ENCODE data around the gene FGD2. TPM values are rescaled to one million over a fixed set of nuclear protein-coding genes. Genes with fewer than 3 reads are reported as not detected.
A peak's percentile ranks its signal among the peaks of the same experiment; 100 is the strongest.

Gene FGD2
- total RNA-seq, 2 experiments from 2014 or later: 9.8 to 12.4 TPM

DNA sequence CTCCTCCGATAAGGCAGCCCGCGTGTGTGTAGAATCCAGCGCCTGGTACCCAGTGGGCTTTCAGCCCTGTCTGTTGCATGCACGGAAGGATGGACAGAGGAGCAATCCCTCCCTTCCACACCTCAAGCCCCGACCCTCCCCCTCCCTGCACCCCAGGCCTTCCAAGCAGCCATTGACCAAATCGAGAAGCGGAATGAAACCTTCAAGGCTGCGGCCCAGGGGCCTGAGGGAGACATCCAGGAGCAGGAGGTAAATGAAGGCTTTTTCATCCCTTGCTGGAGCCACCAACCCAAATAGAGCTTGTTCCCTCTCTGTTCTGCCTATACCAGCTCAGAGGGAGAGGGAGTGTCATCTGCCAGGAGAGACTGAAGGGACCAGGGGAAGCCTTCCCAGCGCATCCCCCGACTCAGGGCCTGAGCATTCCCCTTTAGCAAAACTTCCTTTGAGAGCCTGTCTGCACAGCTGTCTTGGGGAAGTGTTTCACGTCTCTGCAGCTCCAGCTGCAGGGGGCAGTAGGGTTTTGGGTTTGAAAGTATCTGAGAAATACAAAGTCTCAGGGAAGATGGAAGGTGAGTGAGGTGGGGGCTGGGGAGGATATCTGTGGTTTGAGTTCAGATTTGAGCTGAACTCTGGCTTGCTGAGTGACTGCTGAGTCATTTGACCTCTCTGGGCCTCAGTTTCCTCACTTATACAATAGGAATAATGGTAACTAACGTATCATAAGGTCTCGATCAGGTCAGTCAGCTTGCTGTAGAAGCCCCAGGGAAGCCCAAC, 16.1 kb downstream of the FGD2 start:
- Mint-ChIP-seq H3K27me3 (no peaks in the 10 kb centered on the region), H3K4me3 (peak overlapping the region; percentile 52), H3K36me3 (peaks cover 19% of the 10 kb centered on the region), H3K9me3 (no peaks in the 10 kb centered on the region), H3K4me1 (peaks cover 78% of the 10 kb centered on the region), H3K27ac (peak overlapping the region; percentile 85)
- peak; percentile 45 for ATAC-seq (ENCODE audit: low read depth)
- peak; percentile 63 for DNase-seq
- POLR2A ChIA-PET: interaction anchor here (0.5 to 16.2 kb wide), 8 partner anchors 20 to 410 kb away, joined by 3 to 372 read pairs (median 10); partner anchors contain the start of genes PIM1 and TMEM217

DNA sequence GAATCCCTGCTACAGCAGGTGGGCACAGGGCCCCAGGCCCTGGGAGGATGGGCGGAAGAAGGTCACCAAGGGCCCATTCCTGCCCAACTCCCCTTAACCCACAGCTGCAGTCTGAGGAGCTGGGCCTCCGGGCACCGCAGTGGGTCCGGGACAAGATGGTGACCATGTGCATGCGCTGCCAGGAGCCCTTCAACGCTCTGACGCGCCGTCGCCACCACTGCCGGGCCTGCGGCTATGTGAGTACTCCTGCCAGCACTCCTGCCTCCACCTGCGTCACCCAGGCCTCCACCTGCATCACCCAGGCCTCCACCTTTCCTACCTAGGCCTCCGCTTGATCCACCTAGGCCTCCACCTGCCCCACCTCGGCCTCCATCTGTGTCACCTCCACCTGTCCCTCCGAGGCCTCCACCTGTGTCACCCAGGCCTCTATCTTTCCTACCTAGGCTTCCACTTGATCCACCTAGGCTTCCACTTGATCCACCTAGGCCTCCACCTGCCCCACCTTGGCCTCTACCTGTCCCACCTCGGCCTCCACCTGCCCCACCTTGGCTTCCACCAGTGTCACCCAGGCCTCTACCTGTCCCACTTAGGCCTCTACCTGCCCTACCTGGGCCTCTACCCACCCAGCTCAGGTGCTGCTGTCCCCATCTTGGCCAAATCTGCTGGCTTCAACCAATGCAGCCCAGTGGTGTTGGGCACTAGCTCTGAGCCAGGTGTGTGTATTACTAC, 16.8 kb downstream of the FGD2 start:
- no peaks in the 10 kb centered on the region for H3K9me3 Mint-ChIP-seq
- ATAC-seq (ENCODE audit: low read depth): no peak
- H3K27ac Mint-ChIP-seq: peak overlapping the region; percentile 89
- peaks cover 19% of the 10 kb centered on the region for H3K36me3 Mint-ChIP-seq
- H3K27me3 Mint-ChIP-seq: no peaks in the 10 kb centered on the region
- no peak for DNase-seq
- POLR2A ChIA-PET: interaction anchor here (1.0 to 16.2 kb wide), 6 partner anchors 27 to 293 kb away, joined by 3 to 372 read pairs (median 31); partner anchors contain the start of genes PIM1 and TMEM217
- H3K4me3 Mint-ChIP-seq: peak overlapping the region; percentile 52
- H3K4me1 Mint-ChIP-seq: peaks cover 78% of the 10 kb centered on the region

DNA sequence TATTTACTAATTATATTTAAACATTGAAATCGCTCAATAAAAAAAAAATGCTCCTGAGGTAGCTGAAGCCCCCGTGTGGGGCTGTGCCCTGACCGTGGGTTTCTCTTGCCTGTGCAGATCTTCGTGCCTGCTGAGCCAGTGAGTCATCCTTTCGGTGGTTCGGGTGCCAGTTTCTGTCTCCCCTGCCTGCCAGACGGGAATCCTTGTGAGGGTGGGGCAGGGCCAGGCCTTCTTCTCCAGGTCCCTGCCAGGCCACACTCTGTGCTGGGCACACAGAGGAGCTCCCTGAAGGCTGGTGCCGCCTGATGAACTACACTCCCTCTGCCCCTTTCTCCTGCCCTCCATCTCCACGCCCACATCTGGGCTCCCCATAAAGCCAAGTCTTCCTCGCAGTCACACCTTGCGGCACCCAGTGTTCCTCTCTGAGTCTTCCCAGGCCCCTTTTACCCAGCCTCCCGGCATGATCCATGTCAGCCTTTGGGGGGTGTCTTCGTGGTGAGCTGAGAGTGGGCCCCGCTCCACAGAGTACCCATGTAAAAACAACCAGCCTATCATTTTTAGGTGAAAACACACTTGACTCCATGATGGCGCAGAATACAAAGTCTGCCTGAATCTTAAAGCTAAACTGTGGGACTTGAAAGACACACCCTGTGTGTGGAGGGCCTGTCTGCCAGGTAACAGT, 19.3 kb downstream of the FGD2 start:
- Mint-ChIP-seq H3K9me3 (no peaks in the 10 kb centered on the region), H3K27ac (peak overlapping the region; percentile 83), H3K4me3 (no peak overlapping the region), H3K27me3 (no peaks in the 10 kb centered on the region), H3K36me3 (peaks cover 19% of the 10 kb centered on the region), H3K4me1 (peaks cover 69% of the 10 kb centered on the region)
- POLR2A ChIA-PET: interaction anchor here (1.1 to 16.2 kb wide), 4 partner anchors 24 to 185 kb away, joined by 4 to 372 read pairs (median 133); partner anchors contain the start of gene PIM1
- no peak for DNase-seq
- no peak for ATAC-seq (ENCODE audit: low read depth)

DNA sequence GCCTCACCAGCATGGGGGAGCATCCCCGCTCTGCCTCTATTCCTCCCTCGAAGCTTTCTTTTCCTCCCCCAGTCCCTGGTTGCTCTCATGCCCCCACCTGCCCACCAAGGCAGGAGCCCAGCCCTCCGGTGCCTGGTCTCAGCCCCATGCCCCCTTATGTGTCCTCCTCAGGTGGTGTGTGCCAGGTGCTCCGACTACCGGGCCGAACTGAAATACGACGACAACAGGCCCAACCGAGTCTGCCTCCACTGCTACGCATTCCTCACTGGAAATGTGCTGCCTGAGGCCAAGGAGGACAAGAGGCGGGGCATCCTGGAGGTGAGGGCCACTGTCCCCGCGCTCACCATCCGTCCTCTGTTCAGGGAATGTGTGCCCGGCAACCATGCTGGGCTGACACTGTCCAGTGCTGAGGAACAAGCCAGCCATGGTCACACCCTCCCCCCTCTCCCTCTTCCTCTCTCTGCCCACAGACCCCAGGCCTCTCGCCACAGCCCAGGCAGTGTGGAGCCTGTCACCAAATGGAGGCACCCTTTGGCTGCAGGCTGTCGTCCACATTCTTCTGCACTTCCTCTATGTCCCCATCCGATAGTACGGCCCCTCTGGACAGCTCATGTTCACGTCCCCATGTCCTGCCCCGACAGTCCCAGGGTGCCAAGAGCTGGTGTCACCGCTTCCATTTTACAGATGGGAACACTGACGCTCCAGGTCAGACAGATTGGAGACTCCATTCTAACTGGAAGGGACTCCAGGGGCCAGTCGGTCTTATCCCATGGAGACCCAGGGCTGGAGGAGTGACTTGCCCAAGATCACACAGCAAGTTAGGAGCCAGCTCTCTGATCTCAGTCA, 20.4 kb downstream of the FGD2 start:
- DNase-seq (no peak), ATAC-seq (ENCODE audit: low read depth) (no peak)
- no peak overlapping the region for H3K4me3 Mint-ChIP-seq
- H3K4me1 Mint-ChIP-seq: peaks cover 65% of the 10 kb centered on the region
- H3K9me3 Mint-ChIP-seq: peaks cover 3% of the 10 kb centered on the region
- peak overlapping the region; percentile 82 for H3K27ac Mint-ChIP-seq
- POLR2A ChIA-PET: interaction anchor here (1.1 to 16.2 kb wide), 3 partner anchors 23 to 184 kb away, joined by 4 to 372 read pairs (median 215); partner anchors contain the start of gene PIM1
- peaks cover 24% of the 10 kb centered on the region for H3K36me3 Mint-ChIP-seq
- no peaks in the 10 kb centered on the region for H3K27me3 Mint-ChIP-seq

- Mint-ChIP-seq H3K27me3 (no peaks in the 10 kb centered on the region), H3K4me3 (no peak overlapping the region), H3K4me1 (peaks cover 56% of the 10 kb centered on the region), H3K27ac (peak overlapping the region; percentile 68), H3K36me3 (peaks cover 27% of the 10 kb centered on the region), H3K9me3 (peaks cover 3% of the 10 kb centered on the region)
- POLR2A ChIA-PET: interaction anchor here (0.5 to 16.2 kb wide), 5 partner anchors 22 to 246 kb away, joined by 4 to 372 read pairs (median 6); partner anchors contain the start of gene PIM1
- ATAC-seq (ENCODE audit: low read depth): no peak
- no peak for DNase-seq
Observed at GRCh38 chr6:37027036-37027720, 21.7 kb downstream of the FGD2 start.

DNA sequence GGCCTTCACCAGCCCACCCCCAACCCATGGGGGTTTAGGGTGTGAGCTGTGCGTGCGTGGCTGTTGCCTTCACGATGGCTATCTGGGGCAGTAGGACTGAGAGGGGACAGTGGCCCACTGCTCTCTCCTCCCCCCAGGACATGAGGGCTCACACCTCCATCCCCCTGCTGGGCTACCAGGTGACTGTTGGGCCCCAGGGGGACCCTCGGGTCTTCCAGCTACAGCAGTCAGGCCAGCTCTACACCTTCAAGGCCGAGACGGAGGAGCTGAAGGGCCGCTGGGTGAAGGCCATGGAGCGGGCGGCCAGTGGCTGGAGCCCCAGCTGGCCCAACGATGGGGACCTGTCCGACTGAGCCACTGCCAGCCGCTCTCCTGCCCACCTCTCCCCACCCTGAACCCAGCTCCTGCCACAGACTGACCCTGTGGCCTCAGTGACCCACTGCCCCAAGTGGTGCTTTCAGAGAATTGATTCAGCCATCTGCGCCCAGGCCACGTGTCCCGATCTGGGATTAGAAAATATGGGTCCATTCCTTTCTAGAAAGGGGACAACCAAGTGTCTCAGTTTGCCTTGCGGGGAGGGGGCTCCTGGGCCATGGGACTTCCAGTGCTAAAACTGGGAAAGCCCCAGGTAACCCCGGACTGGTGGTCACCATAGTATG, 22.5 kb downstream of the FGD2 start:
- peaks cover 3% of the 10 kb centered on the region for H3K9me3 Mint-ChIP-seq
- peaks cover 53% of the 10 kb centered on the region for H3K4me1 Mint-ChIP-seq
- no peaks in the 10 kb centered on the region for H3K27me3 Mint-ChIP-seq
- DNase-seq (no peak), ATAC-seq (ENCODE audit: low read depth) (no peak)
- no peak overlapping the region for H3K4me3 Mint-ChIP-seq
- POLR2A ChIA-PET: interaction anchor here (0.6 to 16.2 kb wide), 5 partner anchors 21 to 181 kb away, joined by 3 to 372 read pairs (median 6); partner anchors contain the start of gene PIM1
- H3K27ac Mint-ChIP-seq: no peak overlapping the region
- peaks cover 26% of the 10 kb centered on the region for H3K36me3 Mint-ChIP-seq

DNA sequence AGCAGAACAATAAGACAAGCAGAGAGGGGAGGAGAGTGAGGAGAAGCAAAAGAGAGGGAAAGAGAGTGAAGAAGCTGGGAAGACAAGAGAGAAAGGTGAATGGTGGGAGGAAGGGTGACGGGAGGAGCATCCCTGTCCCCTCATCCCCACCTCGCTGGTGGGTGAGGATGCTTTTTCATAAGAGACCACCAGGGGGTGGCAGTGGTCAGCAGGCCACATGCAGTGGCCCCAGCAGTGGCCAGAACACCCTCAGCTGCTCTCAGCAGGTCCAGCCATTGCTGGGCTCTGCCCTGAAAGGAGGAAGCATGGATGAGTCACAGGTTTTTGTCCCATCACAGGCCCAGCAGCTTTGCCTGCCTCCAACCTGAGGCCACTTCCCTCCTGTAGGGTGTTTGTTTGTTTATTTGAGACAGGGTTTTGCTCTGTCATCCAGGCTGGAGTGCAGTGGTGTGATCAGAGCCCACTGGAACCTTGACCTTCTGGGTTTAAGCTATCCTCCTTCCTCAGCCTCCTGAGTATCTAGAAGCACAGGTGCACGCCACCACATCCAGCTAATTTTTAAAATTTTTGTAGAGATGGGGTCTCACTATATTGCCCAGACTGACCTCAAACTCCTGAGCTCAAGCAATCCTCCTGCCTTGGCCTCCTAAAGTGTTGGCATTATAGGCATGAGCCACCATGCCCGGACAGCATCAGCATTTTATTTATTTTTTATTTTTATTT, 24.0 kb downstream of the FGD2 start:
- ATAC-seq (ENCODE audit: low read depth) (peak; percentile 74), DNase-seq (no peak)
- H3K9me3 Mint-ChIP-seq: peaks cover 3% of the 10 kb centered on the region
- POLR2A ChIA-PET: interaction anchor here (0.8 to 16.2 kb wide), 9 partner anchors 12 to 180 kb away, joined by 3 to 372 read pairs (median 4); partner anchors contain the start of genes MTCH1, PIM1 and PPIL1
- H3K27me3 Mint-ChIP-seq: no peaks in the 10 kb centered on the region
- peaks cover 31% of the 10 kb centered on the region for H3K36me3 Mint-ChIP-seq
- H3K27ac Mint-ChIP-seq: peak overlapping the region; percentile 92
- H3K4me1 Mint-ChIP-seq: peaks cover 54% of the 10 kb centered on the region
- peak overlapping the region; percentile 20 for H3K4me3 Mint-ChIP-seq

- DNase-seq (no peak), ATAC-seq (ENCODE audit: low read depth) (no peak)
- POLR2A ChIA-PET: interaction anchor here (0.6 to 16.2 kb wide), 5 partner anchors 9 to 198 kb away, joined by 3 to 372 read pairs (median 17); partner anchors contain the start of gene PIM1
- H3K4me3 Mint-ChIP-seq: no peak overlapping the region
- peaks cover 3% of the 10 kb centered on the region for H3K9me3 Mint-ChIP-seq
- peaks cover 50% of the 10 kb centered on the region for H3K4me1 Mint-ChIP-seq
- H3K36me3 Mint-ChIP-seq: peaks cover 28% of the 10 kb centered on the region
- no peaks in the 10 kb centered on the region for H3K27me3 Mint-ChIP-seq
- H3K27ac Mint-ChIP-seq: peak overlapping the region; percentile 43
Observed at GRCh38 chr6:37030599-37030998, 25.1 kb downstream of the FGD2 start.

DNA sequence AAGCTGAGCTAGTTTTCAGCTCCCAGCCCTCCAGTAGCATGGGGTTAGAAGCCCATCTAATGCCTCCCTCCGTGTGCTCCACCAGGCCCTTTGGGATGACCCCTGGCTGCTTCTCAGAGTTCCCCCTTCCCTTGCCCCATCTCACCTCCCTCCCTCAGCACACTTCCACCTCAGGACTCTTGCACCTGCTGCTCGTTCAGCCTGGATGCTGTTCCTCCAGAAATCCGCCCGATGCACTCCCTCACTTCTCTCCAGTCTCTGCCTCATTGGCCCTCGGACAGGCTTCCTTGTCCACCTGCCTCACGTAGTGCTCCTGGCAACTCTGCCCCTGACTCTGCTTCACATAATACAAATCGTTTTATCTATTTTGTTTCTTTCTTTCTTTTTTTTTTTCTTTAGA, 26.8 kb downstream of the FGD2 start:
- Mint-ChIP-seq H3K9me3 (peaks cover 3% of the 10 kb centered on the region), H3K27ac (peak overlapping the region; percentile 14), H3K36me3 (peaks cover 23% of the 10 kb centered on the region), H3K27me3 (no peaks in the 10 kb centered on the region), H3K4me1 (peaks cover 40% of the 10 kb centered on the region), H3K4me3 (no peak overlapping the region)
- no peak for ATAC-seq (ENCODE audit: low read depth)
- no peak for DNase-seq
- POLR2A ChIA-PET: interaction anchor here (0.8 to 16.2 kb wide), 3 partner anchors 9 to 144 kb away, joined by 3 to 372 read pairs (median 215); partner anchors contain the start of gene PIM1

- peaks cover 43% of the 10 kb centered on the region for H3K4me1 Mint-ChIP-seq
- H3K4me3 Mint-ChIP-seq: no peak overlapping the region
Observed at GRCh38 chr6:37033255-37033654, 27.8 kb downstream of the FGD2 start.

More at GRCh38 chr6:37033255-37033654, 27.8 kb downstream of the FGD2 start:
- Mint-ChIP-seq H3K9me3 (peaks cover 3% of the 10 kb centered on the region), H3K36me3 (peaks cover 23% of the 10 kb centered on the region), H3K27me3 (no peaks in the 10 kb centered on the region), H3K27ac (peak overlapping the region; percentile 87)
- POLR2A ChIA-PET: interaction anchor here (1.3 to 15.9 kb wide), 3 partner anchors 16 to 141 kb away, joined by 6 to 215 read pairs (median 10); partner anchors contain the start of gene PIM1
- no peak for DNase-seq
- ATAC-seq (ENCODE audit: low read depth): peak; percentile 62
